HG02623 (cell line): ENCODE results near the gene TBX4.

Experiments
- ATAC-seq: cut with Tn5 transposase; IDR thresholded peaks from one replicate; pipeline ENCODE4 v1.9.1; 2021; ENCODE audit warnings: moderate library complexity; ENCODE audit not compliant: unreplicated experiment

The TBX4 gene

DNA sequence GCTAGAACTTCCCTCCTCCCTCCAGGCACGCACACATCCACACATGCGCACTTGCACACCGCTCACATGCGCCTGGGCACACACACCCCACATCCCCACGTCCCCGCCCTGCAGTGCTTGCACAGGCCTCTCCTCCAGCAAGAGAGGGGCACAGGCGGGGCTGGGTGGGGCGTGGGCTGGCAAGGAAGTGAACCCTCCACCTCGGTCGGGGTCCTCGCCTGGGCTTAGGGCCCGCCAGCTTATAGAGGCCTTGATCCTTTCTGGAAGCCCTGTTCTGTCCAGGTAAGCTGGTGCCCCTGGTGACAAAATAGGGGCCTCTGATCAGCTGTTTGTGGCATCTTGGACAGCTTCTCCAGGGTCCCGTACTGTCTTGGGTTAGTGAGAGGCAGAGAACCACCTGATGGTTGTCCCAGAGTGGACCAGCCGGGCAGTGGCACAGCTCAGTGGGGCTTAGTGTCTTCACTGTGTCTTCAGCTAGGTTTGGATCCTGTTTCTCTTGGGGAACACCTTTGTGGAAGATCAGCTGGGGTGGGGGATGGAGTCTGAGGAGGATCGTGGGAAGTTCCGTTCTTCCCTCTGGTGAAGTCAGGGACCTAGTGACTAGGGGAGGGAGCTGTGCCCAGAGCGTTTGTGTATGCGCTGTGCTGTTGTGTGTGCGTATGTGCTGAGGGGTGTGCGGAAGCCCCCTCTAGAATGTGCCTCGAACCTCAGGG, 12.1 kb downstream of the TBX4 start:
- no peak for ATAC-seq

DNA sequence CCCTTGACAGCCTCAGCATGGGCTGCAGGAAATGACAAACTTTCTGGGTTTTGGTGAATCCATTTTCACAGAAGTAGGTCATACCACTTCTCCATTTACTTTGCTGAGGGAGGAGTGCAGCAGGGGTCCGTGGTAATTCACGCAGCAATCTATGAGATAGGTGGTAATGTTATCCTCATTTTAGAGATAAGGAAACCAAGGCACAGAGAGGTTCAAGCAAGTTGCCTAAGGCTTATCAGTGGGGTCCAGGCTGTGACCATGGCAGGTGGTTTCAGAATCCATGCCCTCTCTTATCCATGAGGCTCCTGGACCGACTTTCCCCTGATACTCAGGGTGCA, 12.6 kb downstream of the TBX4 start:
- ATAC-seq, result no peak

DNA sequence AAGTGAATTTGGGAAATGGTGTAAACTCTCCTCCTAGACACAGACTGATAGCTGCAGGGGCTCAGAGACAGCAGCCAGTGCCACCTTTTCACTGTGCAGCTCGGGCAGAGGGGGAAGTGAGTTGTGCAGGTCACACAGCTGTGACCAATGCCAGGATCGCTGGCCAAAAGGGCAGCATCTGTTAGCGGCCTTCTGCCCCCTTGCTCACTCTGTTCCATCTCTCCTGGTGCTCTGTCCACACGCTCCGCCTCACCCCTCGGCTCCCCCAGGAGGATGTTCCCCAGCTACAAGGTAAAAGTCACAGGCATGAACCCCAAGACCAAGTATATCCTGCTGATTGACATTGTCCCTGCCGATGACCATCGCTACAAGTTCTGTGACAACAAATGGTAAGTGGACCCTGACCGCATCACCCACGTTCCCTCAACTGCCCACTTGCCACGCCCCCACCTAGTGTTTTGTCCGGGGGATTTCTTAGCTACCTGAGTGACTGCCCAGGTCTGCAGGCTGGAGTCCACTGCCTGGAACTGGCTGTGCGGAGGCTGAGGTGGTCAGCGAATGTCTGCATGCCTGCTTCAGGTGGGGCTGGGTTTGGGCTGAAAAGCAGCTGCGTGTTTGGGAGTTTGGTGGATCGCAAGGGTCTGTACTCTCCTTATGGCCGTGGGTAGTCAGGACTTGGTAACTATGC, 13.5 kb downstream of the TBX4 start:
- no peak for ATAC-seq

DNA sequence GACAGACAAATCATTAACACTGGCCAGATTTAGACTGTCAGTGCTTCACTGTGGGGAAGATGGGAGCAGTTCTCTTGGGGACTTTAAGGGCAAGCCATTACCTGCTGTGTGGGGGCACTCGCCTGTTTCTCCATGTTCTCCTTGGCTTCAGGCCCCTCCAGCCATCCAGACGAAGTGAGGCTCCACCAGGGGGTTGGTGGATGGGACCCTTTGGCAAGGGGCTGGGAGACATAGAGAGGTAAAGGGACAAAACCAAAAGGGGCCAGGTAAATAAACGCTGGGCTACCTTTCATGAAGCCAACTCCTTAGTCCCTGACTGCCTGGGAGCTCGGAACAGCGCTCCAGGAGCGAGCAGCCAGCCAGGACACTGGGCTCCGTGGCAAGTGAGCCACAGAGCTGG, 14.0 kb downstream of the TBX4 start:
- ATAC-seq, result no peak

DNA sequence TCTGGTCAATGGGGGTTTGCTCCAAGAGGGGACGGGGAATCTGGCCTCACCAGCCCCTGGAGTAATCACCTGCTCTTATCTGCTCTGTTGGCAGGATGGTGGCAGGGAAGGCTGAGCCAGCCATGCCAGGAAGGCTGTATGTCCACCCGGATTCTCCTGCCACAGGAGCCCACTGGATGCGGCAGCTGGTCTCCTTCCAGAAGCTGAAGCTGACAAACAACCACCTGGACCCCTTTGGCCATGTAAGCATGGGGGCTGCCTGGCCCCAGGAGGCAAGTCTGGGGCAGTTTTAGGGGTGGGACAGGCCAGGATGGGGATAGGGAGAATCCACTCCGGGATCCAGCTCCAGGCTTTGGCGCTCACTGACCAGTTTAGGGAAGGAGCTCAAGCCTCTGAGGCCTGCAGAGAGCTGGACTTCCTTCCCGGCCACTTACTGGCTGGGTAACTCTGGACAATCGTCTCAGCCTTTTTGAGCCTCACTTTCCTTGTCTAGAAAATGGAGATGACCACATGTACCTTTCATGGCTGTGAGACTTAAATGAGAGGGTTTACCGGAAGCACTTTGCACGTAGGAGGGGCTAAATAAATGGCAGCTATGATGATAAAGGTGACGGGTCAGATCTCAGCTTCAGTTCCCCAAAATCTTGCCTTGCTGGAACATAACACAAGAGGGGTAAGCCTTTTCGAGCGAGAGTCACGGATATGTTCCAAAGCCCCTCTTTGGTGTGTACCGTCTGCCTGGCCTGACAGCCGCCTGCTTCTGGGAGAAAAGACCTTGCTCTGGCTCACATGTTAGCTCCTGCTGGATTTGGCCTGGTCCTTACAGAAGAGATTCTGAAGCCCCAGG, 15.4 kb downstream of the TBX4 start:
- ATAC-seq, result no peak

DNA sequence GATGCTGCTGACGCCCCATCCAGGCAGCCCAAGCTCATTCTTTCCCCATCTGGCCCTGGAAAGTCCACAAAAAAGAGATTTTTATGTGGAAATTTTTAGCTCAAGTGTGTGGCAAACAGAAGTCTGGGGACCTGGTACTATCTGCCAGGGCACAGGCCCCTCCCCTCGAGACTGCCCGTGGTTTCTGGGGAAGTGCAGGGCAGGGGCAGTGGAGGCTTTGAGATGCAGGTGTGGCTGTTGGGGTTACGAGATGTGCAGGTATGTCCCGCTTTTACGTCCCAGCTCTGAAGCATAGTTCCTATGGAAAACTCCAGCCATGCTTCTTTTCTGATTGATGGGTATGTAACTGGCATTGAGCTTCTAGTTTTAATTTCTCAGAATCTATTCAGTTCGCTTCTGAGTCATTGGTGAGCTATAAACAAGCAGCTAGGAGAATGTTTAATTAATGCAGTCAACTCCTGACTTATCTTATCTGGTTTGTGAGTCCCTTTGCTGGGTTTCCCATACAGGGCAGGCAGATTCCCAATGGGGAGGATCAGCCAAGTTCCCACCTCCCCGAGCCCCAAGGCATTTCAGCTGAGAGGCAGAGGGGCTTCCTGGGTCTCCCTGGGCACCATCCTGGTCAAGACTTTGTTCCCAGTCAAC, 16.2 kb downstream of the TBX4 start:
- ATAC-seq, result no peak

DNA sequence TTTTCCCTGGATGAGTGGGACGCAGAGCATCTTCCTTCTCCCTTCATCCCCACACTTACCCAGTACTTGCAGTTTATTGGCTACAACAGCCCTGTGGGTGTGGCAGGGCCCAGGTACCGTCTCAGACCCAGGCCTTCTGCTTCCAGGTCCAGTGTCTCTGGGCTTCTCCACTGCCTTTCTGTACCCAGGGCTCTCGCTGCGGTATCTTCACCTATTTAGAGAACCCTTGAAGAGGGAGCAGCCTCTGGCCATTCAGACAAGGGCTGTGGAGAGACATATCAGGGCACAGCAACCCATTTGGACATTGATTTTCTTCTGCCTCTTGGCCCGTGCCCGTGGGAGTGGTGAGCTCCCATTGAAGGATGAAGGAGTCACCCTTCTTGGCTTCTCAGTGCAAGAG, 17.3 kb downstream of the TBX4 start:
- no peak for ATAC-seq

DNA sequence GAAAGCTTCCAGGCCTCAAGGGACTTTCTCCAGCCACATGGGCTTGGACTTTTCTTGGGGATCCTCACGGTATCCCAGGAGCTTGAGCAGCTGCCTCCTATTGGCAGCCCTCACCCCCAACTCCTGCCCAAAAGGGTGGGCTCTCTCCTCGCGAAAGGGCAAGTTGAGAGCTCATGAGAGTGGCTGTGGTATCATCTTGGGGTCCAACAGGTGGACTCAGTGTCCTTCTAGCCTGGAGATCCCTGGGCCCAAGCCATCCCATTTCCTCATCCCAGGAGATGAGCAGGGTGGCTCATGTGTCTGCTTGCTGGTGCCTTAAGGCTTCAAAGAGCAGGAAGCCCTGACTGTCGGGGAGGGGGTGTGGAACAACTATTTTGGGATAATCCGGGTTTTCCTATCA, 17.7 kb downstream of the TBX4 start:
- no peak for ATAC-seq

DNA sequence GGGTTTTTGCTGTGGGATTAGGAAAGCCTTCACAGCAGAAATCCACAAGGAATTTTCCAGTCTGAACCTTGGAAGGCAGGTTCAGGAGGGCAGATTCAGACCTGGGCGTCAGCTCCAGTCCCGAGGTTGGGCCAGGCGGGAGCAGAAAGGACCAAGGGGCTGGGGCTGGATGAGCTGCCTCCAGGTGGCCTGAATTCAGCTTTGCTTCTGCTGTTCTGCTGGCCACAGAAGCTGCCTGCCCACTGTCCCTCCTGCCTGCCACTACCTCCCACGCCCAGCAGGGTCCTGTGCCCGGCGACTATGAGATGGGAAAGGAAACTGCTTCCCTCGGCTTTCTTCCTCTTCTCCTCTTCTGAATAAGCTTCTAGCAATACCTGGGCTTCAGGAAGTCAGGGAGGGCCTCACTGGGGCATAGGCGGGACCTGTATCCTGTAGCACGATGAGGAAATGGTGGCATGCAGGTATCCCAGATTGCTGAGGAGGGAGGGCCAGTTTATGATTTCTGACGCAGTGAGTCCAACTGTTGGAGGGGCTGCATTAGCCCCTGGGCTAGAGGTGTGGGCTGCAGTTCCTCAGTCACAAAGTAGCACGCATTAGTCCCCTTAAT, 18.4 kb downstream of the TBX4 start:
- no peak for ATAC-seq

DNA sequence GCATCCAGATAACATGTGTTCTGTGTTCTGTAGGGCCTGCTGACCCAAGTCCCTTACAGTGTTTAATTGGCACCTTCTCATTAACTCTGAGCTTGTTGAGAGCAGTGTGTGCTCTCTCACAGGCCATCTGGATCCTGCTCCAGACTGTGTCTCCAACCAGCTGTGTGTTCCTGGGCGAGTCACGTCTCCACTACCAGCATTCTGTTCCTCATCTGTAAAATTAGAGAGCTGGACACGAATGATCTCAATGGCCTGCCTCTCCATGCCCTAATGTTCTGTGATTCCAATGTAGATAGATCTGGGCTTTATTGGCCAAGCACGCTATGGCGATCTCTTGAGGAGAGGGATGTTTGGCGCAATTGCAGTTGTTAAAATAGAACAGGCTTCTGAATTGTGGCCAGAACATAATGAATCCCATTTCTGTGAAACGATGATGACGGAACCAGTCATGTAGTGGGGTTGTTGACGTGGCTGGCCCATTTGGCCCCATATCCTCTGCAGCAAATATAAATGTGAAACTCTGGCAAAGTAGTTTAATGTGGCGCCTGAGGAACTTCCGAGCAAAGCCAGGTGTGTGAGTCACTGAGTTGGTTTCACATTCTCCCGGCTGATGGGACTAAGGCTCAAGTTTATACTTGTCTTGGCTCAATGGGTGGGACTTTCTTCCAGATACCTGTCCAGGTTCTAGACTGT, 22.2 kb downstream of the TBX4 start:
- no peak for ATAC-seq

DNA sequence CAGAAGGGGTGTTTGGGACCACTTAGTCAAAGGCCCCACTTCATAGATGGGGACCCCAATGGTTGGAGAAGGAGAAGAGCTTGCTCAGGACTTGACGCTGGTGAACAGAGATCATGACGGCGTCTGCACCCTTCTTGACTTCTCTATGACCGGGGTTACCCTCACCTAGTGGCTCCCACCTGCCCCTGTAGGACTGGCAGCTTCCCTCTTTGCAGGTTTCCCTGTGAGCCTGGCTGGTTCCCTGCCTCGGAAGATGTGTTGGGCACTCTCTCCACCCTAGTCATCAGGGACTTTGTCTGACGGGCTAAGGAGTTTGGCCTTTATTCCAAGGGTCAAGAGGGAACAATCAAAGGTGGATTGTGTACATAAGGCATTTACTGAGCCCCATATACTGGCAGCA, 22.7 kb downstream of the TBX4 start:
- ATAC-seq, result no peak

DNA sequence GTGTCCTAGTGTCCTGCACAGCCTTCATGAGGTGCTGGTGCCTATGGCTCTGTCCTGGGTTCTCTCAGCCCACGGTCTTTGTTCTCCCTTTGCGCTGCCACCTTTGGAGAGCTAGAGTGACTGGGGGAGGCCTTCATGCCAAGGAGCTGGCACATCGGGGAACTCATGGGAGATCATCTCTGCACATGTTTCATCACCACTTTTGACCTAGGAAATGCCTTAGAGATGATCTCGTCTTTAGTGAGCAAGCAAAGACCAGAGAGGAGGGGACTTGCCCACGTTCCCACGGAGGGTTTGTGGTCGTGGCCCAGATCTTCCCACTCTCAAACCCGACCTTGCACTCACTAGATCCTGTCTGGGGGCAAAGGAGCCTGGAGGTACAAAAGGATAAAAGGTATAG, 23.5 kb downstream of the TBX4 start:
- ATAC-seq, result no peak

DNA sequence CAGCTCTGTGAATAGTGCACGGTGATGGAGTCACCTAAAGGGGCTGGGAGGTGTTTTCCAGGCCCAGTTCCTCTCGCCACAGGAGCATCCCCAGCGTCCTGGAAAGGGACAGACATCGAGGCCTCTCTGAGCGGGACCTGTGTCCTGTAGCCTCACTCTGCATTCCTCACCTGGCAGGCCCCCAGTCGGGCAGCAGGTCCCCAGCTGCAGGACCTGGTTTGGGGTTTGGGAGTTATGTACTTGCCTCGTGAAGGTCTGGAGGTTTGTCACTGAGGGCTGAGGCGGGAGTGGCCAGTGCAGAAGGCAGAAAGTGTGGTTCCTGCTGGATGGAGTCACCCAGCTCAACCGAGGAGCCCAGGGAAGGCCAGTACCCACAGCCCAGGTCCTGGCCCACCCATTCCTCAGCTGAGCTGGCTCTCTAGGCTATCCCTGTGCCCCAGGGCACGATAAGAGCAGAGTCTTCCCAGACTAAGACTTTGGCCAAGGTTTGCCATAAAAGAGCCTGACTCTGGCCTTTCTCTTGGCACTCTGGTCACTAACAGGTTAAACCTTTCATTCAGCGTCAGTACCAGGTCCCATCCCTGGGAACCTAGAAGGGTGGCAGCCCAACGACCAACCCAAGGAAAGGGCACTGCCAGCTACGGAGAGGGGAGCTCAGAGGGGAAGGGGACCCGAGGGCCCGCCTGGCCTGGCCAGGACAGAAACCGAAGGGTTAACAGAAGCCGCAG, 24.4 kb downstream of the TBX4 start:
- no peak for ATAC-seq

DNA sequence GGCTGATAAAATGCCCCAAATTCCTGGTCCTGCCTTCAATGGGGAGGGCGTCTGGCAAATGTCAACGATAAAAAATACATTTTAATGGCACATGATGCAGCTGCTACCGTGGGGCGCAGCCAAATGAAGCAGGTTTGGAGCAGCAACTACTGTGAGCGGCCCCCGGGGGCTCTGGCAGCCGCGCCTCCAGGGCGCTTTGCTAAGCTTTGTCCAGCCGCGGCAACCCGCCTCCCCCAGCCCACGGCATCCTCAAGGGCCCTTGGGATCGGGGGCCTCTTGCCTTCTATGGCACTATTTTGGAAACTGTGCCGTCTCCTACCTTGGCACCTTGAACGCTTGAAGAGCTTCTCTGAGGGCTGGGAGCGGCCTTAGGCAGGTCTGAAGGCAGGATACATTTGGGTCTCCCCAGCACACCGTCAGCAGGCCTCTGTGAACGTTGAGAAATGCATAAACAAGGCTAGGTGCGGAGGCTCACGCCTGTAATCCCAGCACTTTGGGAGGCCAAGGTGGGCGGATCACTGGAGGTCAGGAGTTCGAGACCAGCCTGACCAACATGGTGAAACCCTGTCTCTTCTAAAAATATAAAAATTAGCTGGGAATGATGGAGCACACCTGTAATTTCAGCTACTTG, 25.1 kb downstream of the TBX4 start:
- ATAC-seq, result no peak

DNA sequence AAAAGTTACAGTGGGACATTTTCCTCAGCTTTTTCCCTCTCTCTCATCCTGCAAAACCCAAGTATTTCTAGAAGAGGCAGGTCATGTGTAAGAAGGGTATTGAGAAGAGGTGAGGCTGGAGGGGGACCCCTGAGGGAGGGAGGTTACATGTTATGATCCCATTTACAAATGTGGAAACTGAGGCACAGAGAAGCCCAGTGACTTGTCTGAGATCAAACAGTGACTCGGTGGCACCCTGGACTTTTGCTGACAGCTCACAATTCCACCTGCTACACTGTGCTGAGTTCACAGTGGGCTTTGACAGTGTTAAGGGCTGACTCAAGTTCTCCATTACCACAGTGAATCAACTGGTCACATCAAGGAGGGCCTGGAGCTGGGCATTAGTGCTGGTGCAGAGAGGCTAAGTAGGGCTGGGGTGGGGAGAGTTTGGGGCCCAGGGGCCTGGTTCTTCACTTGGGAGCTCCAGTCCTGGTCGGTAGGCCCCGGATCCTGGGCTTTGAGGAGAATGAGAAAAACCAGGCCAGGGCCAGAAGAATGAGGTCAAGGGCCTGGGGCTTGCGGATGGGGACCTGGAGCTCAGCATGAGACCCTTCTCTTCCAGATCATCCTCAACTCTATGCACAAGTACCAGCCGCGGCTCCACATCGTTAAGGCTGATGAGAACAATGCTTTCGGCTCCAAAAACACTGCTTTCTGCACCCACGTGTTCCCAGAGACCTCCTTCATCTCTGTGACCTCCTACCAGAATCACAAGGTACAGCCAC, 26.0 kb downstream of the TBX4 start:
- no peak for ATAC-seq

DNA sequence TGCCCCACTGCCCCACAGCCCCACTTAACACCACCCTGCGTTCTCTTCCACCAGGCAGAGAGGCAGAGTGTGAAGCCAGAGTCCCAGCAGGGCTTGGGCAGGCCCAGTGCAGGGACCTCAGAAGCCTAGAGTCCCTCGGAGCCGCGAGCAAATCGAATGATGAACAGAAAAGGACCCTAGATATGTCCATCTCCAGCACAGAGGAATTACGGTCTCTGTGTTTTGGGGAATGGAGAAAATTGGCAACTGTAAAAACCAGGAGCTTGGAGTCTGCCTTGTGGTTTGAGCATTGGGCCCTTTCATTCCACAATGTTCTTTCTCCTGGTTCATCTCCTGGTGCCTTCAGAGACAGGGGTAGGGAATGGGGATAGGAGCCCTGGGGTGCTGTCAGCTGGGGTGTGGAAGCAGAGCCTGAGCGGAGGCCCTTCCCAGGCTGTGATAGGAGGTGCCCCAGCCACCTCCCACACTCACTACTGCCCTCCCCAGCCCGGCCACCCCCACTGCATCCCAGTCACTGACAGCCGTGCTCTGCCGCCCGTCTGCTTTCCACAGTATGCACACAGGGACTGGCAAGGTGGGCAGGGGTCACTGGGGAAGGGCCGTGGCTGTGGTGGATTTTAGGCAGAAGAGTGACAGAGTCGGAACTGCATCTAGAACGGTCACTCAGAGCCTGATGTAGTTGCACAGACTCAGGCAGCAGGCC, 26.7 kb downstream of the TBX4 start:
- no peak for ATAC-seq

DNA sequence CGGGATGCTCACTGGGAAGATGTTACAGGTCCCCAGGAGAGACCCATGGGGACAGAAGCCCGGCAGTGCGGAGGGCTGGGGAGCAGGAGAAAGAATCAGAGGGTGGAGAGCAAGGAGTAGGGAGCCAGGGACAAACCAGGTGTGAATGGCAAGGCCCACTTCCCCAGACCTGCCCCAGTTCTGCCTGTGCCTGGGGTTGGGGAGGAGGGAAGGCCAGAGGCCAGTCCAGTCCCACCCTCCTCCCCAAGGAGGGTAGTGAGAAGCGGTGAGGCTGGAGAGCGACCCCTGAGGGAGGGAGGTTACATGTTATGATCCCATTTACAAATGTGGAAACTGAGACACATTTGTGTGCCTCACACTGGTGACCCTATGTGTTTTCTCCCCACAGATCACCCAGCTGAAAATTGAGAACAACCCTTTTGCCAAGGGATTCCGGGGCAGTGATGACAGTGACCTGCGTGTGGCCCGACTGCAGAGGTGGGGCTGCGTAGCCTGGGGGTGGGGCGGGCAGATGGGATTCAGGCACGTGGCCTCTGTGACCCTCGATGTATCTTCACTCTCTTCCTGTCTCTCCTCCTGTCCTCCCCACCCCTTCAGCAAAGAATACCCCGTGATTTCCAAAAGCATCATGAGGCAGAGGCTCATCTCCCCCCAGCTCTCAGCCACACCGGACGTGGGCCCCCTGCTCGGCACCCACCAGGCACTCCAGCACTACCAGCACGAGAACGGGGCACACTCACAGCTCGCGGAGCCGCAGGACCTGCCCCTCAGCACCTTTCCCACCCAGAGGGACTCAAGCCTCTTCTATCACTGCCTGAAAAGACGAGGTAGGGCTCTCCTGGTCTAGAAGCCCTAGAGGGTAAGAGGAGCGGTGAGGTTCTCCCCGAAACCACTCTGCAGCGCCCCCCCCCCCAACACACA, 27.5 kb downstream of the TBX4 start:
- ATAC-seq, result no peak
